Measurements from ENCODE around the gene TRAPPC4.
A peak's percentile ranks its signal among the peaks of the same experiment; 100 is the strongest.
"Not testable (repeated sequence)": the region's sequence is repeated elsewhere in the genome, so short reads cannot be mapped to it uniquely, and the experiment has no call there.

The TRAPPC4 gene, protein sequence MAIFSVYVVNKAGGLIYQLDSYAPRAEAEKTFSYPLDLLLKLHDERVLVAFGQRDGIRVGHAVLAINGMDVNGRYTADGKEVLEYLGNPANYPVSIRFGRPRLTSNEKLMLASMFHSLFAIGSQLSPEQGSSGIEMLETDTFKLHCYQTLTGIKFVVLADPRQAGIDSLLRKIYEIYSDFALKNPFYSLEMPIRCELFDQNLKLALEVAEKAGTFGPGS

GRCh38 chr11:119018074-119018938 lies at the start of gene TRAPPC4, which contains the start of gene RPS25:
TSS of gene TRAPPC4 (plus strand) at chr11:119018766. CDS start at chr11:119018796, 30 bp downstream.
TSS of gene RPS25 (minus strand) at chr11:119018343. CDS start at chr11:119018284, 59 bp downstream.
- Mint-ChIP-seq H3K36me3 (ENCODE audit: low read depth) (peaks cover 72% of the 10 kb centered on the region), H3K9me3 (no peaks in the 10 kb centered on the region), H3K4me3 (peak within 1 kb of the TSS; percentile 90), H3K27ac (peak within 1 kb of the TSS; percentile 99), H3K27me3 (no peaks in the 10 kb centered on the region), H3K4me1 (ENCODE audit: low read depth) (peaks cover 68% of the 10 kb centered on the region)

GRCh38 chr11:118969508-118969907 lies 49.1 kb upstream of the TRAPPC4 start:
- peaks cover 19% of the 10 kb centered on the region for H3K27me3 Mint-ChIP-seq
- H3K4me1 Mint-ChIP-seq (ENCODE audit: low read depth); H3K27ac Mint-ChIP-seq; H3K9me3 Mint-ChIP-seq; H3K4me3 Mint-ChIP-seq; H3K36me3 Mint-ChIP-seq (ENCODE audit: low read depth): not testable (repeated sequence)

- Mint-ChIP-seq H3K36me3 (ENCODE audit: low read depth) (no peaks in the 10 kb centered on the region), H3K4me3 (no peak within 1 kb of the TSS), H3K9me3 (no peaks in the 10 kb centered on the region)
These were observed 46.9 kb upstream of the TRAPPC4 start, which contains the start of gene FOXR1 for GRCh38 chr11:118971646-118972045. TSS of gene FOXR1 (plus strand) at chr11:118971761. CDS start at chr11:118971932, 171 bp downstream.

DNA sequence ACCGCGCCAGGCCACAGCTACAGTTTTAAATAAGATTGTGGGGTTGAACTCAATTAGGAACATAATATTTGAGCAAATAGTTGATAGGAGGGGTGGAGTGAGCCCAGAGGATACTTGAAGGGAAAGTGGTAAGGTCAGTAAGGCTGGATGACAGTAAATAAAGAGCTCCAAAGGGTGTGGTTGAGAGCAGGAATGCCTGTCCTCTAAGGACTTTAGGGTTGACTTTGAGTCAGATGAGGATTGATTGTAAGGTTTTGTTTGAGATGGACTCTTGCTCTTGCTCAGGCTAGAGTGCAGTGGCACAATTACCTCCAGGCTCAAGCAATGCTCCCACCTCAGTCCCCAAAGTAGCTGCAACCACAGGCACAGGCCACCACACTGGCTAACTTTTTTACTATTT lies 44.6 kb upstream of the TRAPPC4 start:
- Mint-ChIP-seq H3K4me1 (ENCODE audit: low read depth) (no peaks in the 10 kb centered on the region), H3K27ac (no peak overlapping the region)

More at GRCh38 chr11:118971646-118972045, 46.9 kb upstream of the TRAPPC4 start, which contains the start of gene FOXR1:
- Mint-ChIP-seq H3K27ac (no peak within 1 kb of the TSS), H3K4me1 (ENCODE audit: low read depth) (no peaks in the 10 kb centered on the region), H3K27me3 (peaks cover 23% of the 10 kb centered on the region)

DNA sequence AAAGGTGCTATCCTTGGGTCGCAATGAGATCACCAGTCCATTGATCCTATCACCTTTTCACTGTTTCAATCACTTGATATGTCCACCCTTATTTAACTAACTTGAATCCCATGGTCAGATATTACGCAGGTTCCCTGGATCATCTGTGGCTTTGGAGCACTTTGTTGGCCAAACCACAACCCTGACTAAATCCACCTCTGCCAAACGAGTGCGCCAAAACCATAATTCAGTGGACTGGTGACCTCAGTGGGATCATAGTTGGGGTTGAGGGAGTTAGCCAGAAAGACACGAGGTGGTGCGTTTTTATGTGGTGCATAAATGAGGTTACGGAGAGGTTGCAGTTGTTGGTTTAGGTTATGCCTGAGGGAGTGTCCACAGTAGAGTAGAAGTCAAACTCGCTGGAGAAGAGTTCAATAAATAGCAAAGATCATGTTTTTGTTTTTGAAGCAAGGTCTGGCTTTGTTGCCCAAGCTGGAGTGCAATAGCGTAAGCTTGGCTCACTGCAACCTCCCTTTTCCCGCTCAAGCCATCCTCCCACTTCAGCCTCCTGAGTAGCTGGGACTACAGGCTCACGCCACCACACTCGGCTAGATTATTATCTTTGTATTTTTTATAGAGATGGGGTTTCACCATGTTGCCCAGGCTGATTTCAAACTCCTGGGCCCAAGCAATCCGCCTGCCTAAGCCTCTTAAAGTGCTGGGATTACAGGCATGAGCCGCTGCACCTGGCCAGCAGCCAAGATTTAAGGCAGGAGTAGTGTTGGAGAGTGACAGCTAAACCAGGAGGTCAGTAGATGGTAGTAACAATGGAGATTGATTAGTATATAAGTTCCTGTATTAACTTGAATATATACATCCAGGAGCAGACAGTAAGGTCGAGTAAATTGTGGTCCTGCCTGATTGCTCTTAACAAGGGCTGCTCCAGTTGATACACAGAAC lies 42.5 kb upstream of the TRAPPC4 start:
- Mint-ChIP-seq H3K36me3 (ENCODE audit: low read depth) (no peaks in the 10 kb centered on the region), H3K9me3 (no peaks in the 10 kb centered on the region), H3K4me3 (no peak overlapping the region), H3K27ac (no peak overlapping the region), H3K4me1 (ENCODE audit: low read depth) (no peaks in the 10 kb centered on the region), H3K27me3 (peaks cover 17% of the 10 kb centered on the region)

More for the DNA sequence above, 44.6 kb upstream of the TRAPPC4 start:
- no peaks in the 10 kb centered on the region for H3K9me3 Mint-ChIP-seq
- no peak overlapping the region for H3K4me3 Mint-ChIP-seq
- peaks cover 27% of the 10 kb centered on the region for H3K27me3 Mint-ChIP-seq
- H3K36me3 Mint-ChIP-seq (ENCODE audit: low read depth), result no peaks in the 10 kb centered on the region

DNA sequence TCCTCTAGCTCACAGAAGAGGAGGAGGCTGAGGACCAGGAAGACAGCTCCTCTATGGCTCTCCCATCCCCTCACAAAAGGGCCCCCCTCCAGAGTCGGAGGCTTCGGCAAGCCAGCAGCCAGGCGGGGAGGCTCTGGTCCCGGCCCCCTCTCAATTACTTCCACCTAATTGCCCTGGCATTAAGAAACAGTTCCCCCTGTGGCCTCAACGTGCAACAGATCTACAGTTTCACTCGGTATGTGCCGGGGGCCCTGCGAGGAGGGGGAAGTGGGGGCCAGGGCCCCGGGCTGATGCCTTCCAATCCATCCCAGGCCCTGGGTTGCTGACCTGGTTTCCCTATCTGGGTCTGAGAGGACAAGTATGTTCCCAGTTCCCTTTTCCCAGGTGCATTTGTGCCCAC lies 39.1 kb upstream of the TRAPPC4 start:
- Mint-ChIP-seq H3K36me3 (ENCODE audit: low read depth) (no peaks in the 10 kb centered on the region), H3K4me1 (ENCODE audit: low read depth) (no peaks in the 10 kb centered on the region), H3K9me3 (no peaks in the 10 kb centered on the region), H3K27ac (no peak overlapping the region), H3K4me3 (no peak overlapping the region), H3K27me3 (peaks cover 8% of the 10 kb centered on the region)

DNA sequence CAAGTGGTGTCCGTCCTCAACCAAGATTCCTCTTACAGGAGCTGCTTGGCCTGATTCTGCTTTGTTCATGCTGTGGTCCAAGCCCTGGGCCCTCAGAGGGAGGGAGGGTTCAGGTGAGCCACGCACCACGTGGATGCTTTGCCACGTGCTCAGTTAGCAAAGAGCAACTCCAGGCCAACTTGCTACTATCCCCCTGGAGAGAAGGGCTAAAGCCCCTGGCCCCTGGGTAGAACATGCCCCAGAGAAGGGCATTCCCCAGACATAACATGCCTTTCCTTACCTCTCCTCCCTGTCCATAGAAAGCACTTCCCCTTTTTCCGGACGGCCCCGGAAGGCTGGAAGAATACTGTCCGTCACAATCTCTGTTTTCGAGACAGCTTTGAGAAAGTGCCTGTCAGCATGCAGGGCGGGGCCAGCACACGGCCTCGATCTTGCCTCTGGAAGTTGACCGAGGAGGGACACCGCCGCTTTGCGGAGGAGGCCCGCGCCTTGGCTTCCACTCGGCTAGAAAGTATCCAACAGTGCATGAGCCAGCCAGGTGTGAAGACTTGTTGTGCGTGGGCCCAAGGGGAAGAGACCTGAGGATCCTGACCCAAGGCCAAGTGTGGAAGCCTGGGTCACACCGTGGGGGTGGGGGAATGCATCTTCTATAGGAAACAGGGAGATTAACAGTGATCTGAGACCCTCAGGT lies 38.2 kb upstream of the TRAPPC4 start:
- no peaks in the 10 kb centered on the region for H3K36me3 Mint-ChIP-seq (ENCODE audit: low read depth)
- H3K27me3 Mint-ChIP-seq, result peaks cover 3% of the 10 kb centered on the region
- no peaks in the 10 kb centered on the region for H3K9me3 Mint-ChIP-seq
- H3K4me1 Mint-ChIP-seq (ENCODE audit: low read depth), result no peaks in the 10 kb centered on the region
- H3K4me3 Mint-ChIP-seq, result no peak overlapping the region
- H3K27ac Mint-ChIP-seq, result no peak overlapping the region

GRCh38 chr11:118984337-118984736 lies 34.2 kb upstream of the TRAPPC4 start:
- H3K4me3 Mint-ChIP-seq; H3K4me1 Mint-ChIP-seq (ENCODE audit: low read depth); H3K36me3 Mint-ChIP-seq (ENCODE audit: low read depth); H3K27ac Mint-ChIP-seq; H3K27me3 Mint-ChIP-seq; H3K9me3 Mint-ChIP-seq: not testable (repeated sequence)

DNA sequence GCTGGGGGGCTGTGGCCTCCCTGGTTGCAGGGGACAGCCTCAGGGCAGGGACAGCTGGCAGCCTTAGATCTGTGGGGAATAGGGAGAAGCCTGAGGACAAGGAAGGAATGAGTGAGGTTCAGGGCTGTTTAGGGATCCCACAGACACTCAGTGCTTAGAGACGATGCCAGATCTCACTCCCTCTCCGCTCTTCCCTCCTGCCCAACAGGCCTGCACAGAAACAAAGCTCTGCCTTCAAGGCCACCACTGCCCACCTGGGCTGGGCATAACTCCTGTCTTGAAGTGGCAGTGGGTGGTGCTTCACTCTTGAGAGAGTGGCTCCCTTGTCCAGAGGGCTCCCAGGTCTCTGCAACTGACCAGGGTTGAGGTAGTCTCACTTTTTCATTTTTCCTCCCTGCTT lies 33.7 kb upstream of the TRAPPC4 start:
- Mint-ChIP-seq H3K4me3 (no peak overlapping the region), H3K4me1 (ENCODE audit: low read depth) (no peaks in the 10 kb centered on the region), H3K27ac (no peak overlapping the region), H3K27me3 (no peaks in the 10 kb centered on the region), H3K36me3 (ENCODE audit: low read depth) (no peaks in the 10 kb centered on the region), H3K9me3 (no peaks in the 10 kb centered on the region)

DNA sequence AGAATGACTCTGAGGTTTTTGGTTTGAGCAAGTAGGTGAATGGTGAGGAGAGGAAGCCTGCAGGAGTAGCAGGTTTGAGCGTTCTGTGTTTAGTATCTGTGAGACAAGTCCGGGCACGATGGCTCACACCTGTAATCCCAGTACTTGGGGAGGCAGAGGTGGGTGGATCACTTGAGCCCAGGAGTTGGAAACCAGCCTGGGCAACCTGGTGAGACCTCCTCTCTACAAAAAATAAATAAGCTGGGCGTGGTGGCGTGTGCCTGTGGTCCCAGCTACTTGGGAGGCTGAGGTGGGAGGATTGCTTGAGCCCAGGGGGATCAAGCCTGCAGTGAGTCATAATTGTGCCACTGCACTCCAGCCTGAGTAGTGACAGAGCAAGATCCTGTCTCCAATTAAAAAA lies 30.3 kb upstream of the TRAPPC4 start:
- Mint-ChIP-seq H3K9me3 (no peaks in the 10 kb centered on the region), H3K36me3 (ENCODE audit: low read depth) (peaks cover 5% of the 10 kb centered on the region), H3K4me1 (ENCODE audit: low read depth) (no peaks in the 10 kb centered on the region), H3K27me3 (no peaks in the 10 kb centered on the region), H3K4me3 (no peak overlapping the region), H3K27ac (no peak overlapping the region)

- not testable (repeated sequence) for H3K27me3 Mint-ChIP-seq; H3K4me3 Mint-ChIP-seq; H3K9me3 Mint-ChIP-seq; H3K27ac Mint-ChIP-seq; H3K4me1 Mint-ChIP-seq (ENCODE audit: low read depth)
- H3K36me3 Mint-ChIP-seq (ENCODE audit: low read depth), result peaks cover 12% of the 10 kb centered on the region
These were observed 27.0 kb upstream of the TRAPPC4 start for GRCh38 chr11:118991486-118992038.

- Mint-ChIP-seq H3K4me1 (ENCODE audit: low read depth) (peaks cover 44% of the 10 kb centered on the region), H3K27ac (peak overlapping the region; percentile 98), H3K27me3 (no peaks in the 10 kb centered on the region), H3K4me3 (peak overlapping the region; percentile 95), H3K36me3 (ENCODE audit: low read depth) (peaks cover 40% of the 10 kb centered on the region), H3K9me3 (no peaks in the 10 kb centered on the region)
These were observed 21.5 kb upstream of the TRAPPC4 start for GRCh38 chr11:118996926-118997626.

GRCh38 chr11:118997627-118998387 lies 20.8 kb upstream of the TRAPPC4 start, which contains the start of gene CENATAC:
TSS of gene CENATAC (plus strand) at chr11:118998138. CDS start at chr11:118998198, 60 bp downstream.
- H3K4me1 Mint-ChIP-seq (ENCODE audit: low read depth), result peaks cover 44% of the 10 kb centered on the region
- peaks cover 47% of the 10 kb centered on the region for H3K36me3 Mint-ChIP-seq (ENCODE audit: low read depth)
- peak within 1 kb of the TSS; percentile 95 for H3K4me3 Mint-ChIP-seq
- peak within 1 kb of the TSS; percentile 98 for H3K27ac Mint-ChIP-seq
- H3K9me3 Mint-ChIP-seq, result no peaks in the 10 kb centered on the region
- no peaks in the 10 kb centered on the region for H3K27me3 Mint-ChIP-seq
